Left colon (tissue), 2 donors: ENCODE data around the gene SLC2A10. TPM values are rescaled to one million over a fixed set of nuclear protein-coding genes. Genes with fewer than 3 reads are reported as not detected.

Source experiments
- ATAC-seq: fragments of 200-7000 bp; cut with Tn5 transposase; one replicate; pipeline ENCODE4 v1.9.1; 2020; ENCODE audit warnings: mild to moderate bottlenecking, moderate library complexity
- DNase-seq, 2 donors: peaks; one replicate each; pipeline ENCODE4 v3.0.0-alpha.2; 2020
- intact Hi-C, 2 donors: fragments of 100-400 bp; cut with DNase I in 1 of 2; cut with micrococcal nuclease in 1 of 2; formaldehyde crosslinking; loops; one replicate each; pipeline versions ENCODE4 v1.11.2 to v1.14.0; 2022; cut with DNase I, micrococcal nuclease
- total RNA-seq, 2 donors: library from RNA; stranded (reverse); fragmentation: NEBNext Ultra II Directional; extraction: Animal tissue kit (Norgen Biotek cat#: 25700); gene quantifications; one replicate each; pipeline ENCODE4 v1.2.1, GENCODE V29; 2021
- donor health status: DM: no; HTN: no; CAD: no.
- donor health status: DM: yes; HTN: yes; CAD: no.

SLC2A10 gene
- total RNA-seq, 2 donors from 2014 or later: 29.1 to 29.6 TPM

GRCh38 chr20:46699651-46700359 is 9.6 kb upstream of the SLC2A10 start:
- intact Hi-C loops: no loop called here
- ATAC-seq: peak; percentile 67
- peak in 1 of 2 donors; percentile 10 for DNase-seq

GRCh38 chr20:46700481-46700880 is 9.0 kb upstream of the SLC2A10 start:
- ATAC-seq (no peak), DNase-seq (peak in 1 of 2 donors; percentile 5)
- intact Hi-C loops: no loop called here

GRCh38 chr20:46701057-46701456 is 8.4 kb upstream of the SLC2A10 start:
- ATAC-seq (no peak), DNase-seq (no peak)
- intact Hi-C loops: no loop called here

- ATAC-seq: no peak
- DNase-seq: peak in 1 of 2 donors; percentile 2
Observed at GRCh38 chr20:46701556-46701955, 7.9 kb upstream of the SLC2A10 start.

DNA sequence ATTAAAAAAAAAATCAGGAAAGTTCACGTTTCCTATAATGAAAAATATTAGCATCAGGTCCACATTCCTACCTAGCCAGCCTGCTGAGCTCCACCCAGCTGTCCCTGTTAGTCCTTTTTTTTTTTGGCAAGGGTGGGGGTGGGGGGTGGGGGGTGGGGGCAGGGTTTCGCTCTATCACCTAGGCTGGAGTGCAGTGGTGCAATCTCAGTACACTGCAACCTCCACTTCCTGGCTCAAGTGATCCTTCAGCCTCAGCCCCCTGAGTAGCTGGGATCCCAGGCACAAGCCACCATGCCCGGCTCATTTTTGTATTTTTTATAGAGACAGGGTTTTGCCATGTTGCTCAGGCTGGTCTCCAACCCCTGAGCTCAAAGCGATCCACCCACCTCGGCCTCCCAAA is 7.5 kb upstream of the SLC2A10 start:
- ATAC-seq (no peak), DNase-seq (peak in 1 of 2 donors; percentile 9)
- intact Hi-C loops: no loop called here

More at GRCh38 chr20:46701556-46701955, 7.9 kb upstream of the SLC2A10 start:
- intact Hi-C loops: no loop called here

- intact Hi-C loops: no loop called here
- ATAC-seq (no peak), DNase-seq (no peak)
Observed at GRCh38 chr20:46702447-46703203, 6.8 kb upstream of the SLC2A10 start.

GRCh38 chr20:46703435-46703834 is 6.0 kb upstream of the SLC2A10 start:
- ATAC-seq (peak; percentile 53), DNase-seq (peak in 1 of 2 donors; percentile 14)
- intact Hi-C loops: no loop called here

- intact Hi-C loops: no loop called here
- ATAC-seq: no peak
- no peak for DNase-seq
Observed at GRCh38 chr20:46704714-46705377, 4.6 kb upstream of the SLC2A10 start.

DNA sequence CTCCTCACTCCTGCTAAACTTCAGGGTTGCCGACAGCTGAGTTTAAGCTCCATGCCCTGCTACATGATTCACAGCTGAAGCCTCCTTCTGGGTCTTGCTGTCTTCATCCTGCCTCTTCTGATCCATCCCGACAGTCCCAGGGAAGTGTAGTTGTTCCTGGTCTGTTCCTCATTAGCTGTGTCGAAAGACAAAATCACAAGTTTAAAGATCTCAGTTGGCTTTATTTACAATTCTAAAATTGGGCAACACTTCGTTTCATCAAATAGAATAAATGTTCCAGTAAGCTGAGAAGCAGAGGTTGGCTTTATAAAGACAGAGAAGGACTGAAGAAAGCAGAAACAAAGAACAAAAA is 4.1 kb upstream of the SLC2A10 start:
- no peak for DNase-seq
- intact Hi-C loops: no loop called here
- ATAC-seq: no peak

GRCh38 chr20:46706242-46706641 is 3.2 kb upstream of the SLC2A10 start:
- intact Hi-C loops: no loop called here
- ATAC-seq (no peak), DNase-seq (no peak)

GRCh38 chr20:46708172-46708860 is 1.1 kb upstream of the SLC2A10 start:
- intact Hi-C loops: no loop called here
- ATAC-seq (peak; percentile 43), DNase-seq (peak; percentile 69 to 70)

DNA sequence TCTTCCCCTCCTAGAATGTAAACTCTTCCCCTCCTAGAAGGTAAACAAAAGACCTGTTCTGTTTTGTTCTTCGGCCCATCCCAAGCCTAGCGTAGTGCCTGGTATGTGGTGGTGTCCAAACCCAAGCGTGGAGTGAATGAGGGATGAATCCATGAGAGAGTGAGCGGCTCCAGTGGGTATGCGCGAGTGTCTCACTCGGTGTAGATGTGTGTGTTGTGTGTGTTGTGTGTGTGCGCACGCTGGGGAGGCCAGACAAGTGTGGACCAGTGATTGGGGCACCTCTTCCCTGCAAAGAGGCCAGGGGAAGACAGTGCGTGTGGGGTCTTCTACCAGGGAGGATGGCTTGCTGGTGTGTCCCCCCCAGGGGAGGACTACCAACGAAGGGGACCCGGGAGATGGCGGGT is 392 bp upstream of the SLC2A10 start:
- ATAC-seq (peak; percentile 73), DNase-seq (peak in 1 of 2 donors; percentile 51)
- intact Hi-C loops: no loop called here

DNA sequence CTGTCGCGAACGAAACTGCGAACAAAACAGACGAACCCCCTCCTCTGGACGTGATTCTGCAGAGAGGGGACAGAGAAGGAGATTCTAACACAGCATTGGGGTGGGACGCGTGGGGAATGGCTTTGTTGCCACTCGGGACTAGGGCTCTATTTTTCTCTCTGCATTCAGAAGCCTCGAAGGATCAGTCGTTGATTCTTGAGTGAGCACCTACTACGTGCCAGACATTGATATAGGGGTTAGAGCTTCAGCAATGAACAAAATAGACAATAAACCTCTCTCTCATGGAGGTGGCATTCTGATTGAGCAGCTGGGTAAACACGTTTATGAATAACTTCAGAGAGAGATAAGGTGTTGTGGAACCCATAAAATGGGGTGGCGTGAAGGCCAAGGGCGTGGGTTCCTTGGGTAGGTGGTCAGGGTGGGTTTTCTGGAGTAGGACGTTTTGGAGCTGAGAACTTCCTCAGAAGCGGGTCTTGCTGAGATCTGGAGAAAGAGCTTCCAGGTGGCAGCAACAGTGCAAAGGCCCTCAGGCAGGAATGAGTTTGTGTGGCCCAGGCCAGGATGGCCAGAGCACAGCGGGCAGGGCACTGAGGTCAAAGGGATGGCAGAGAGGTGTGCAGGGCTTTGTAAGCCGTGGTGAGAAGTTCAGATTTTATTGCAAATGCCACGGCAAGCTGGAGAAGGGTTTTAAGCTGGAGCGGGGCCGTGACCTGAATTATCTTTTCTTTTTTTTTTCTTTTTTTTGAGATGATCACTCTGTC is 884 bp downstream of the SLC2A10 start:
- DNase-seq (peak; percentile 28 to 36), ATAC-seq (peak; percentile 29)
- intact Hi-C loops: no loop called here

DNA sequence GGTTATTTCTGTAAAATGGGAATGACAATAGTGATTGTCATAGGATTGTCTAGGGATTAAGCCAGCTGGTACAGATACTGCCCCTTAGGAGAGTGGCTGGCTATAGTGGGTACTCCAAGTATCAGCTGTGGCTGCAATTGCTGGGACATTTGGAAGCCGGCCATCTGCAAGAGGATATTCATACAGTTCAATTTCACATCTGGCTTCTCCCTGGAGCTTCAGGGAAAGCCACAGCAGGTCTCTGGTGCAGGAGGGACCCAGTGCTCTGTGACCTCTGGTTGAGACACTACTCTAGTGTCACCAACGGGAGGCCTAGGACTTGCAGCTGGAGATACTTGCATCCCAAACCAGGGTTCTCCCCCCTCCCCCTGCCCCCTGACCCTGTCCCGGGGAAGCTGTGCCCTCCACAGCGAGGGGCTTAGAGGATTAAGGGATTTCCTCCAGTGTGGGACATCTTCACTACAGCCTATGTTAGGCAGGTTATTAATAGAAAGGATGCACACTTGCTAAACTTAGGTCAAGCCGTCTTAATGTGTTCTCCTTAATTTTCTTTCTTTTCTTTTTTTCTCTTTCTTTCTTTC is 2.7 kb downstream of the SLC2A10 start:
- DNase-seq (peak in 1 of 2 donors; percentile 22), ATAC-seq (no peak)
- intact Hi-C loops: no loop called here

DNA sequence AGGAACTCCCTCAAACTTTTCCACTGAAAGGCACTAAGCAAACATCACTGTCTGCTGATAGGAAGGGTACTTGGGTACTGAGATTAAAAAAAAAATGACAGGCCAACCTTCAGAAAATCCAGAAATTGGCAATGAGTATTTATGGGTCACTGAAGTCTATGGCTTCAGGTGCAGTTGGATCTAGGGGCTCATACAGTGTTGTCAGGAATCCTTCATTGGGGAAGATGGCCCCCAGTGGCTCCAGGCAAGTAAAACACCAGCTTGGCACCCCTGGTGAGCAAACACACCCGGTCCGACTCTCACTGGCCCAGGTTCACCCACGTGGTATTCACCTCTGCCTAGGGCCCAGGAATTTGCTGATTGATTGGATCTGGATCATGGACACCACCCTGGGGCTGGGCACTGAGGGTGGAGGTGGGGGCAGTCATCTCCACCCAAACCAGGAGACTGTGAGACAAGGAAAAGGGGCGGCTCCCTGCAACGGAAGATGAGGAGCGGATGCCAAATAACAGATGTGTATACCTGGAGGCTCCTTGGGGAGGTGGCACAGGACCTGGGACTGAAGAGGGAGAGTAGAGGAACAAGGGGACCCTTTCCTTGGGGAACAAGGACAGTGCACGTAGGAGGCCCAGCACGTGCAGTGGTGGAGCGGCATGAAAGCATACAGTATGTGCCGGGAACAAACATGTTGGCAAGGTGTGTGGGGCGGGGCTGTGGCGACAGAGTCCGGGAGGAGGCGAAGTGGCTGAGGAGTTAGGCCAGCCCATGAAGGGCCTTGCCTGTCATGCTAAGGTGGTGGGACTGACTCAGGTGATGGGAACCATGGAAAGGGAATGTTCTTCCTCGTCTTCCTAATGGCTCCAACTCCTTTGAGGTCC is 4.7 kb downstream of the SLC2A10 start:
- peak; percentile 71 for ATAC-seq
- peak; percentile 73 to 76 for DNase-seq
- intact Hi-C loops: no loop called here

- intact Hi-C loops: no loop called here
- ATAC-seq (peak; percentile 65), DNase-seq (peak; percentile 52 to 65)
Observed at GRCh38 chr20:46715292-46715756, 5.9 kb downstream of the SLC2A10 start.
